ENCODE results near the gene EMCN.
"Not testable (repeated sequence)": the region's sequence is repeated elsewhere in the genome, so short reads cannot be mapped to it uniquely, and the experiment has no call there.

EMCN gene

GRCh38 chr4:100366213-100366612 is 151.6 kb downstream of the EMCN start:
- Histone ChIP-seq H3K4me3 (ENCODE audit: low read length in 2 of 2) (no peak overlapping the region), H3K36me3 (ENCODE audit: control insufficient read depth in 2 of 2, insufficient read depth in 2 of 2, low read length in 2 of 2) (no peaks in the 10 kb centered on the region), H3K4me1 (ENCODE audit: control insufficient read depth in 2 of 2, insufficient read depth in 2 of 2, low read length in 2 of 2) (no peaks in the 10 kb centered on the region), H3K27me3 (ENCODE audit: control insufficient read depth in 2 of 2, insufficient read depth in 2 of 2, low read length in 2 of 2) (no peaks in the 10 kb centered on the region), H3K9ac (ENCODE audit: low read depth in 1 of 2, low read length in 2 of 2) (no peak overlapping the region), H3K27ac (ENCODE audit: low read depth in 2 of 2, low read length in 2 of 2) (no peak overlapping the region), H3K9me3 (ENCODE audit: control insufficient read depth in 2 of 2, low read length in 2 of 2) (no peaks in the 10 kb centered on the region)

- Histone ChIP-seq H3K9me3 (ENCODE audit: control insufficient read depth in 2 of 2, low read length in 2 of 2) (no peaks in the 10 kb centered on the region), H3K9ac (ENCODE audit: low read depth in 1 of 2, low read length in 2 of 2) (no peak overlapping the region), H3K4me1 (ENCODE audit: control insufficient read depth in 2 of 2, insufficient read depth in 2 of 2, low read length in 2 of 2) (no peaks in the 10 kb centered on the region), H3K27me3 (ENCODE audit: control insufficient read depth in 2 of 2, insufficient read depth in 2 of 2, low read length in 2 of 2) (no peaks in the 10 kb centered on the region), H3K27ac (ENCODE audit: low read depth in 2 of 2, low read length in 2 of 2) (no peak overlapping the region), H3K36me3 (ENCODE audit: control insufficient read depth in 2 of 2, insufficient read depth in 2 of 2, low read length in 2 of 2) (no peaks in the 10 kb centered on the region), H3K4me3 (ENCODE audit: low read length in 2 of 2) (no peak overlapping the region)
Measured at GRCh38 chr4:100362366-100362765, 155.5 kb downstream of the EMCN start.

- H3K4me1 ChIP-seq (ENCODE audit: control insufficient read depth in 2 of 2, insufficient read depth in 2 of 2, low read length in 2 of 2), result no peaks in the 10 kb centered on the region
- no peak overlapping the region for H3K27ac ChIP-seq (ENCODE audit: low read depth in 2 of 2, low read length in 2 of 2)
- H3K27me3 ChIP-seq (ENCODE audit: control insufficient read depth in 2 of 2, insufficient read depth in 2 of 2, low read length in 2 of 2), result no peaks in the 10 kb centered on the region
- H3K36me3 ChIP-seq (ENCODE audit: control insufficient read depth in 2 of 2, insufficient read depth in 2 of 2, low read length in 2 of 2), result no peaks in the 10 kb centered on the region
- no peak overlapping the region for H3K4me3 ChIP-seq (ENCODE audit: low read length in 2 of 2)
- H3K9ac ChIP-seq (ENCODE audit: low read depth in 1 of 2, low read length in 2 of 2), result no peak overlapping the region
- no peaks in the 10 kb centered on the region for H3K9me3 ChIP-seq (ENCODE audit: control insufficient read depth in 2 of 2, low read length in 2 of 2)
Measured at GRCh38 chr4:100361336-100361735, 156.5 kb downstream of the EMCN start.

- no peaks in the 10 kb centered on the region for H3K36me3 ChIP-seq (ENCODE audit: control insufficient read depth in 2 of 2, insufficient read depth in 2 of 2, low read length in 2 of 2)
- no peaks in the 10 kb centered on the region for H3K27me3 ChIP-seq (ENCODE audit: control insufficient read depth in 2 of 2, insufficient read depth in 2 of 2, low read length in 2 of 2)
- H3K9me3 ChIP-seq (ENCODE audit: control insufficient read depth in 2 of 2, low read length in 2 of 2), result no peaks in the 10 kb centered on the region
- no peak overlapping the region for H3K9ac ChIP-seq (ENCODE audit: low read depth in 1 of 2, low read length in 2 of 2)
- H3K4me3 ChIP-seq (ENCODE audit: low read length in 2 of 2), result no peak overlapping the region
- no peak overlapping the region for H3K27ac ChIP-seq (ENCODE audit: low read depth in 2 of 2, low read length in 2 of 2)
- no peaks in the 10 kb centered on the region for H3K4me1 ChIP-seq (ENCODE audit: control insufficient read depth in 2 of 2, insufficient read depth in 2 of 2, low read length in 2 of 2)
Measured at GRCh38 chr4:100360211-100360610, 157.6 kb downstream of the EMCN start.

- no peaks in the 10 kb centered on the region for H3K36me3 ChIP-seq (ENCODE audit: control insufficient read depth in 2 of 2, insufficient read depth in 2 of 2, low read length in 2 of 2)
- H3K27ac ChIP-seq (ENCODE audit: low read depth in 2 of 2, low read length in 2 of 2), result no peak overlapping the region
- H3K27me3 ChIP-seq (ENCODE audit: control insufficient read depth in 2 of 2, insufficient read depth in 2 of 2, low read length in 2 of 2), result no peaks in the 10 kb centered on the region
- H3K4me1 ChIP-seq (ENCODE audit: control insufficient read depth in 2 of 2, insufficient read depth in 2 of 2, low read length in 2 of 2), result no peaks in the 10 kb centered on the region
- no peaks in the 10 kb centered on the region for H3K9me3 ChIP-seq (ENCODE audit: control insufficient read depth in 2 of 2, low read length in 2 of 2)
- H3K4me3 ChIP-seq (ENCODE audit: low read length in 2 of 2), result no peak overlapping the region
- no peak overlapping the region for H3K9ac ChIP-seq (ENCODE audit: low read depth in 1 of 2, low read length in 2 of 2)
Measured at GRCh38 chr4:100359441-100359840, 158.4 kb downstream of the EMCN start.

- H3K4me1 ChIP-seq (ENCODE audit: control insufficient read depth in 2 of 2, insufficient read depth in 2 of 2, low read length in 2 of 2), result no peaks in the 10 kb centered on the region
- H3K9ac ChIP-seq (ENCODE audit: low read depth in 1 of 2, low read length in 2 of 2), result no peak overlapping the region
- no peak overlapping the region for H3K27ac ChIP-seq (ENCODE audit: low read depth in 2 of 2, low read length in 2 of 2)
- H3K9me3 ChIP-seq (ENCODE audit: control insufficient read depth in 2 of 2, low read length in 2 of 2), result no peaks in the 10 kb centered on the region
- no peaks in the 10 kb centered on the region for H3K27me3 ChIP-seq (ENCODE audit: control insufficient read depth in 2 of 2, insufficient read depth in 2 of 2, low read length in 2 of 2)
- no peak overlapping the region for H3K4me3 ChIP-seq (ENCODE audit: low read length in 2 of 2)
- no peaks in the 10 kb centered on the region for H3K36me3 ChIP-seq (ENCODE audit: control insufficient read depth in 2 of 2, insufficient read depth in 2 of 2, low read length in 2 of 2)
Measured at GRCh38 chr4:100357542-100357941, 160.3 kb downstream of the EMCN start.

- H3K4me3 ChIP-seq (ENCODE audit: low read length in 2 of 2), result no peak overlapping the region
- H3K9me3 ChIP-seq (ENCODE audit: control insufficient read depth in 2 of 2, low read length in 2 of 2), result no peaks in the 10 kb centered on the region
- H3K27me3 ChIP-seq (ENCODE audit: control insufficient read depth in 2 of 2, insufficient read depth in 2 of 2, low read length in 2 of 2), result no peaks in the 10 kb centered on the region
- H3K36me3 ChIP-seq (ENCODE audit: control insufficient read depth in 2 of 2, insufficient read depth in 2 of 2, low read length in 2 of 2), result no peaks in the 10 kb centered on the region
- no peak overlapping the region for H3K9ac ChIP-seq (ENCODE audit: low read depth in 1 of 2, low read length in 2 of 2)
- no peak overlapping the region for H3K27ac ChIP-seq (ENCODE audit: low read depth in 2 of 2, low read length in 2 of 2)
- no peaks in the 10 kb centered on the region for H3K4me1 ChIP-seq (ENCODE audit: control insufficient read depth in 2 of 2, insufficient read depth in 2 of 2, low read length in 2 of 2)
Measured at GRCh38 chr4:100356172-100356571, 161.7 kb downstream of the EMCN start.

- H3K27ac ChIP-seq (ENCODE audit: low read depth in 2 of 2, low read length in 2 of 2); H3K4me3 ChIP-seq (ENCODE audit: low read length in 2 of 2): not testable (repeated sequence)
Measured at GRCh38 chr4:100352352-100352751, 165.5 kb downstream of the EMCN start.

GRCh38 chr4:100348473-100348872 is 169.3 kb downstream of the EMCN start:
- Histone ChIP-seq H3K9ac (ENCODE audit: low read depth in 1 of 2, low read length in 2 of 2) (no peak overlapping the region), H3K27me3 (ENCODE audit: control insufficient read depth in 2 of 2, insufficient read depth in 2 of 2, low read length in 2 of 2) (no peaks in the 10 kb centered on the region), H3K27ac (ENCODE audit: low read depth in 2 of 2, low read length in 2 of 2) (no peak overlapping the region), H3K36me3 (ENCODE audit: control insufficient read depth in 2 of 2, insufficient read depth in 2 of 2, low read length in 2 of 2) (no peaks in the 10 kb centered on the region), H3K4me1 (ENCODE audit: control insufficient read depth in 2 of 2, insufficient read depth in 2 of 2, low read length in 2 of 2) (no peaks in the 10 kb centered on the region), H3K9me3 (ENCODE audit: control insufficient read depth in 2 of 2, low read length in 2 of 2) (no peaks in the 10 kb centered on the region), H3K4me3 (ENCODE audit: low read length in 2 of 2) (no peak overlapping the region)

More at GRCh38 chr4:100352352-100352751, 165.5 kb downstream of the EMCN start:
- not testable (repeated sequence) for H3K9me3 ChIP-seq (ENCODE audit: control insufficient read depth in 2 of 2, low read length in 2 of 2); H3K9ac ChIP-seq (ENCODE audit: low read depth in 1 of 2, low read length in 2 of 2); H3K27me3 ChIP-seq (ENCODE audit: control insufficient read depth in 2 of 2, insufficient read depth in 2 of 2, low read length in 2 of 2); H3K4me1 ChIP-seq (ENCODE audit: control insufficient read depth in 2 of 2, insufficient read depth in 2 of 2, low read length in 2 of 2); H3K36me3 ChIP-seq (ENCODE audit: control insufficient read depth in 2 of 2, insufficient read depth in 2 of 2, low read length in 2 of 2)

GRCh38 chr4:100347241-100347640 is 170.6 kb downstream of the EMCN start:
- Histone ChIP-seq H3K27ac (ENCODE audit: low read depth in 2 of 2, low read length in 2 of 2) (no peak overlapping the region), H3K9me3 (ENCODE audit: control insufficient read depth in 2 of 2, low read length in 2 of 2) (no peaks in the 10 kb centered on the region), H3K4me3 (ENCODE audit: low read length in 2 of 2) (no peak overlapping the region), H3K27me3 (ENCODE audit: control insufficient read depth in 2 of 2, insufficient read depth in 2 of 2, low read length in 2 of 2) (no peaks in the 10 kb centered on the region), H3K9ac (ENCODE audit: low read depth in 1 of 2, low read length in 2 of 2) (no peak overlapping the region), H3K36me3 (ENCODE audit: control insufficient read depth in 2 of 2, insufficient read depth in 2 of 2, low read length in 2 of 2) (no peaks in the 10 kb centered on the region), H3K4me1 (ENCODE audit: control insufficient read depth in 2 of 2, insufficient read depth in 2 of 2, low read length in 2 of 2) (no peaks in the 10 kb centered on the region)

- Histone ChIP-seq H3K9ac (ENCODE audit: low read depth in 1 of 2, low read length in 2 of 2) (no peak overlapping the region), H3K27ac (ENCODE audit: low read depth in 2 of 2, low read length in 2 of 2) (no peak overlapping the region), H3K4me1 (ENCODE audit: control insufficient read depth in 2 of 2, insufficient read depth in 2 of 2, low read length in 2 of 2) (no peaks in the 10 kb centered on the region), H3K27me3 (ENCODE audit: control insufficient read depth in 2 of 2, insufficient read depth in 2 of 2, low read length in 2 of 2) (no peaks in the 10 kb centered on the region), H3K9me3 (ENCODE audit: control insufficient read depth in 2 of 2, low read length in 2 of 2) (no peaks in the 10 kb centered on the region), H3K36me3 (ENCODE audit: control insufficient read depth in 2 of 2, insufficient read depth in 2 of 2, low read length in 2 of 2) (no peaks in the 10 kb centered on the region), H3K4me3 (ENCODE audit: low read length in 2 of 2) (no peak overlapping the region)
Measured at GRCh38 chr4:100345585-100345984, 172.2 kb downstream of the EMCN start.

Measured in mucosa of rectum (tissue), 2 donors.